AML-193 (cell line): Measurements from ENCODE around the gene HIGD2A.

Experiments used
- DNase-seq, 2 experiments: peaks; one replicate each; lab custom pipeline; 2025; lab: John Stamatoyannopoulos, UW

HIGD2A gene

DNA sequence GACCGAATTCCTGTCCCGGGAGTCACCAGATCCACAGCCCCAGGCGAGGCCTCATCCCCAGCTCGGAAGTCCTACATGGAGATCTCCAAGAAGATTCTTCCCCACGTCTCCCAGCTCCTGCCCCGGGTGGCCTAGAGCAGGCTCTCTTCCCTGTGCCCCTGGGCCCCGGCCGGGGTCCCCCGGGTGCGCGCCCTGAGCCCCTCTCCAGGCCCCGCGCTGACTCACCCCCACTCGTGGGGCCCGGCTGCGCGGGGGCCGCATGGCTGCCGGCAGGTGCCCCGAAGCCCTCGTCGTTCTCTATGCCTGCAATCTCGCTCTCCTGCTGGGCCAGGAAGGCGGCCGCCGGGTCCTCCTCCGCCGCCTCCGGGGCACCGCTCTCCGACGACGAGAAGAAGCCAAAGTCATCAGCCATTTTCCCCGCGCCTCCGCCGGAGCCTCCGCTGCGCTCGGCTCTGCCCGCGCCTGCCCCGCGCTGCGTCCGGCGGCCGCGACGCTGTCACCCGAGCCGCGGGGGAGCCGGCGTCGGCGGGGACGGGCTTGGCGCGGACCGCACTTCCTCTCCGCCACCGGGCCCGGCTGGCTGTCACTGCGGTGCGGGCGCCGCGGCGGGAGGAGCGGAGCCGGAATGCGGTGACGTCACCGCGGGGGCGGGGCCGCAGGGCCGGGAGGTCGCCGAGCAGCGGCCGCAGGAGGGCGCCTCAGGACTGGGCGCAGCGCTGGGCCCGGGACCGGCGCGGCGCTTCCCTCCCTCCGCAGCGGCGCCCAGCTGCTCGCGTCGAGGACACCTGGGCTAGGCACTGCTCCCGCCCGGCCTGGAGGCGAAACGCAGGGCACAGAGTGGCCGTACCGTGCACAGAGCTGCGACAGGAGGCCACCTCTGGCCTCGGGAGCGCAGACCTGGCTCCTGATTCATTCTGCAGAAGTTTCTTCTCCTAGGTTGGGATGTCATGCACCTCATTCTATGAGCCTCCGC, 27.7 kb downstream of the HIGD2A start, which contains the start of gene CLTB:
Gene CLTB, minus strand, starts transcription at position 588 of the 973 bp plus-strand sequence. Its CDS starts 176 bp downstream, at position 412.
- peak; percentile 74 to 79 for DNase-seq

DNA sequence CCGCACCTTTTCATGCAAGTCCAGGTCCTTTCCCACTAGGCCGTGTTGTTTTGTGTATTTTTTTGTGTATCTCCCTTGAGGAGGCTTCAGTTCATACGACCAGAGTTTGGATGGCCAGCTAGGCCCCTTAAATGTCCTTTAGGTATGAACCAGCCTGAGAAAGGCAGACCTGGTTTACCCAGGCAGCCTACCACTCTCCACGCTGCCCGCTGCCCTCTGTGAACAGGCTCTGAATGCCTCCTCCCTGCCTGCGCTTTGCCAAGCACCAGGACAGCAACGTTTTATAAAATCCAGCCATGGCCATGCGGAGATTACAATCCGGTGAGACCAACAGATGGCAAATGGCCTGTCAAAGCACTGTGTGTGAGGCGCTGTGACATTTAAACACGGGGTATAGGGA, 28.4 kb downstream of the HIGD2A start:
- no peak for DNase-seq

DNA sequence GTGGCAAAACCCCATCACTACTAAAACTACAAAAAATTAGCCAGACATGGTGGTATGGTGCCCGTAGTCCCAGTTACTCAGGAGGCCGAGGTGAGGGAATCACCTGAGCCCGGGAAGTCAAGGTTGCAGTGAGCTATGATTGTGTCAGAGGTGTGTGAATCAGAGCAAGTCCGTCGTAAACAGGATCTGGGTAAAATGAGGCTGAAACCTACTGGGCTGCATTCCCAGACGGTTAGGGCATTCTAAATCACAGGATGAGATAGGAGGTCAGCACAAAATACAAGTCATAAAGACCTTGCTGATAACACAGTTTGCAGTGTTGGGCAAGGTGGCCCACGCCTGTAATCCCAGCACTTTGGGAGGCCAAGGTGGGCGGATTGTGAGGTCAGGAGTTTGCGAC, 29.7 kb downstream of the HIGD2A start:
- no peak for DNase-seq

DNA sequence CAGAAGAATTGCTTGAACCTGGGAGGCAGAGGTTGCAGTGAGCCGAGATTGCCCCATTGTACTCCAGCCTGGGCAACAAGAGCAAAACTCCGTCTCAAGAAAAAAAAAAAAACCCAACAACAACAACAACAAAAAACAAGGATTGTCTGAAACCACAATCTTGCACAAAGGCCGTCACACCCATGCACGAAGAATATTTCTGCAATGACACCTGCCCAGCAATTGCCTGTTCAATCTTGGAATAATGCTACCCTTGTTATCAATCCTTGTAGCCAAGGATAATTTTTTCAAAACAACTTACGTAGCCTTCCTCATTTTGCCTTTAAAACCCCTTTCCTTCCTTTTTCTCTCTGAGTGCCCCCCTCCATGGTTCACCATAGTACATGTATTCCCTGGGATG, 31.5 kb downstream of the HIGD2A start:
- no peak for DNase-seq

DNA sequence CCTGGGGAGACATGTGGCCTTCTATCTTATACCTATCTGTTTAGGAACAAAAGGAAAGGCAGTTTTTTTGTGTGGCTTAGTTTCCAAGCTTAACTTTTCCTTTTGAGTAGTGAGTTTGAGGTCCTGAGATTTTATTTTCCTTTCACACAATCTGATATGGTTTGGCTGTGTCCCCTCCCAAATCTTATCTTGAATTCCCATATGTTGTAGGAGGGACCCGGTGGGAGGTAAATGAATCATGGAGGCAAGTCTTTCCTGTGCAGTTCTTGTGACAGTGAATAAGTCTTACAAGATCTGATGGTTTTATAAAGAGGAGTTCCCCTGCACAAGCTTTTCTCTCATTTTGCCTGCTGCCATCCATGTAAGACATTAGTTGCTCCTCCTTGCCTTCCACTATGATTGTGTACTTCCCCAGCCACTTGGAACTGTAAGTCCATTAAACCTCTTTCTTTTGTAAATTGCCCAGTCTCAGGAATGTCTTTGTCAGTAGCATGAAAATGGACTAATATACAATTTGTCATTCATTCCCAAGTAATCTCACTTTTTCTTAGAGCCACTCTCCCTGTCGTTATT, 32.5 kb downstream of the HIGD2A start:
- no peak for DNase-seq

DNA sequence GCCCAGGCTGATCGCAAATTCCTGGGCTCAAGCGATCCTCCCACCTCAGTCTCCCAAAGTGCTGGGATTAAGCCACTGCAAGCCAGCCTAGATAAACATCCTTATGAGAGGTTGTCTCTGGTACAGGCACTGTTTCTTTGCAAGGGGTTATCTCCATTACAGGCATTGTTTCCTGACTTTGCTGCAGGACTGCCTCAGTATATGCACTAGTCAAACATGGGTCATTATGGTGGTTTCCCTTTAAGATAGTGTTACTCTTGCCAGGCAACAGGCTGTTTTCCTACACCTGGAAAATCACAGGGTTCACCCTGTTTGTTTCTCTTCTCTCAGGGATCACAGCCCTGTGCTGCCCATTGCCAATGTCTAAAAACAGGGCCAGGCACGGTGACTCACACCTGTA, 35.6 kb downstream of the HIGD2A start:
- DNase-seq = no peak

GRCh38 chr5:176425138-176425537, 36.6 kb downstream of the HIGD2A start:
- no peak for DNase-seq

GRCh38 chr5:176425791-176426190, 37.2 kb downstream of the HIGD2A start:
- DNase-seq = no peak

- DNase-seq = no peak
Measured at GRCh38 chr5:176426876-176427275, 38.3 kb downstream of the HIGD2A start.

- no peak for DNase-seq
Measured at GRCh38 chr5:176427971-176428370, 39.4 kb downstream of the HIGD2A start.

DNA sequence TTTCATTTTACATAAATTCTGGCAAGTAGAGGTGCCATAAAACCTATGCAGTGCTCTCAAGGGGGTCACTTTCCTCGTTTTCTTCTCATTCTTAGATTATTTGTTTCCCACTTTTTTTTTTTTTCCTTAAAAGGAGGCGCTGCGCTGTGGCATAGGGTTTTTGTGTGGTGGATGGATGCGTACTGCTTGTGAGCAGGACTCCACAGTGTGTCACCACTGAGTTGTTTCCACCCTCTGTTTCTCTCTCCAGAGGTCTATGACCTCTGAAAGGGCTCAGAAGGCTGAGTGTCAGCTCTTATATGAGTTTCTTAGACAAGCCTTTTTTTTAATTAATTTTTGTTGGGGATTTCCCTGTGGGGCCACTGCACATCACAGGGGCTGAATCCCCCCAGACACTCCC, 41.4 kb downstream of the HIGD2A start:
- DNase-seq = no peak

GRCh38 chr5:176432707-176433106, 44.2 kb downstream of the HIGD2A start:
- no peak for DNase-seq

DNA sequence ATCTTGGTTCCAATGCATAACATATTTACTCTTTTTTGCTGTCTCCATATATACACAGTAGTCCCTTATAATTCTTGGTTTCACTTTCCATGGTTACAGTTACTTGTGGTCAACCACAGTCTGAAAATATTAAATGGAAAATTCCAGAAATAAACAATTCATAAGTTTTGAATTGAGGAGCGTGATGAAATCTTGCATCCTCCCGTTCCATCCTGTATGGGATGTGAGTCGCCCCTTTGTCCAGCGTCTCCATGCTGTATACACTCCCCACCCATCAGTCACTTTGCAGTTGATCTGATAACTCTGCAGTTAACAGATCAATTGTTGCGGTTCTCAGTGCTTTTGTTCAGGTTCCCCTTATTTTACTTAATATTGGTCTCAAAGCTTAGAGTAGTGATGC, 48.1 kb downstream of the HIGD2A start:
- DNase-seq = no peak

- DNase-seq = no peak
Measured at GRCh38 chr5:176438959-176439757, 50.6 kb downstream of the HIGD2A start.
